Sigmoid colon (tissue), 7 donors: Measurements from ENCODE around the gene FYN. TPM values are rescaled to one million over a fixed set of nuclear protein-coding genes. Genes with fewer than 3 reads are reported as not detected.

ENCODE experiments used
- DNase-seq: peaks from one replicate; pipeline ENCODE4 v3.0.0-alpha.2; 2019
- H3K27ac ChIP-seq, 4 donors: fragments of 200-600 bp; sonication (generic); one replicate each; pipeline ENCODE4 v1.5.1; 2016 to 2019; ENCODE audit warnings: mild to moderate bottlenecking in 1 of 4
- H3K27me3 ChIP-seq, 3 donors: fragments of 200-600 bp; sonication (generic); one replicate each; pipeline ENCODE4 v1.5.1; 2019; ENCODE audit warnings: mild to moderate bottlenecking in 1 of 3
- H3K36me3 ChIP-seq, 4 donors: fragments of 200-600 bp; sonication (generic); one replicate each; pipeline ENCODE4 v1.5.1; 2016 to 2019
- H3K4me1 ChIP-seq, 4 donors: fragments of 200-600 bp; sonication (generic); one replicate each; pipeline ENCODE4 v1.5.1; 2017 to 2019
- H3K4me3 ChIP-seq, 4 donors: fragments of 200-600 bp; sonication (generic); one replicate each; pipeline ENCODE4 v1.5.1; 2017 to 2019; ENCODE audit warnings: mild to moderate bottlenecking in 2 of 4, moderate library complexity in 1 of 4
- H3K9me3 ChIP-seq, 4 donors: fragments of 200-600 bp in 3 of 4; sonication (generic) in 3 of 4; one replicate each; pipeline versions ENCODE4 v1.5.1 to v1.6.1; 2013 to 2019
- CTCF ChIP-seq, 4 experiments: fragments of 450-650 bp in 3 of 4; fragments of 200-600 bp in 1 of 4; IDR thresholded peaks; one replicate each; pipeline ENCODE4 v1.5.1; 2016 to 2019; ENCODE audit warnings: antibody characterized with exemption in 4 of 4, mild to moderate bottlenecking in 3 of 4, moderate library complexity in 2 of 4
- EP300 ChIP-seq, 4 donors: sonication (generic); formaldehyde crosslinking; IDR thresholded peaks; one replicate each; pipeline ENCODE4 v1.6.1; 2017; ENCODE audit warnings: antibody characterized with exemption in 4 of 4
- POLR2A ChIP-seq, 2 donors: fragments of 450-650 bp; IDR thresholded peaks; one replicate each; pipeline ENCODE4 v1.6.1; 2016; ENCODE audit warnings: antibody characterized with exemption in 2 of 2, mild to moderate bottlenecking in 2 of 2, moderate library complexity in 2 of 2
- POLR2AphosphoS5 ChIP-seq, 4 donors: sonication (generic); formaldehyde crosslinking; IDR thresholded peaks; one replicate each; pipeline ENCODE4 v1.6.1; 2017; ENCODE audit warnings: antibody characterized with exemption in 4 of 4
- WGBS, 2 donors: extraction: QIAGEN DNeasy Blood & Tissue Kit; methylation state at CpG; one replicate each; pipeline ENCODE4 v1.1.7; 2013; 5-methylcytosine and 5-hydroxymethylcytosine counted together
- intact Hi-C: fragments of 100-400 bp; cut with DNase I; formaldehyde crosslinking; loops from one replicate; pipeline ENCODE4 v1.15.1; 2023
- polyA plus RNA-seq, 3 donors: library from polyadenylated mRNA; stranded (reverse); fragments of 200-250 nt; gene quantifications; one replicate each; pipeline ENCODE4 v1.2.3, GENCODE V29; 2013
- total RNA-seq, 4 donors: library from RNA; depleted of rRNA; stranded (reverse); fragments of >200 nt; gene quantifications; one replicate each; pipeline ENCODE4 v1.1.0, GENCODE V29; 2016
- donor health status: healthy with polysubstance abuse.
- donor health status: Bipolar disorder and iron deficiency.
- donor health status: healthy.

Gene FYN
- total and polyA plus RNA-seq, 7 donors: 2.3 to 81.4 (median 56.9) TPM

- Histone ChIP-seq H3K4me1 (peaks cover 0 to 19% (median 7%) of the 10 kb centered on the region in 4 donors), H3K27ac (no peak overlapping the region), H3K36me3 (no peaks in the 10 kb centered on the region), H3K9me3 (no peaks in the 10 kb centered on the region), H3K27me3 (no peaks in the 10 kb centered on the region), H3K4me3 (no peak overlapping the region)
- 21 to 49% methylated on average over 2 of the region's 2 CpGs for WGBS, 2 donors
- intact Hi-C loops: no loop called here
- TF ChIP-seq POLR2AphosphoS5 (IDR thresholded peaks at IDR 0.05) (no peak), POLR2A (IDR thresholded peaks at IDR 0.05) (no peak), CTCF (IDR thresholded peaks at IDR 0.05) (no peak), EP300 (IDR thresholded peaks at IDR 0.05) (no peak)
- DNase-seq: no peak
Measured at GRCh38 chr6:111653979-111654378, 219.3 kb downstream of the FYN start.

GRCh38 chr6:111653434-111653833, 219.8 kb downstream of the FYN start:
- TF ChIP-seq EP300 (IDR thresholded peaks at IDR 0.05): no peak
- no peak for TF ChIP-seq CTCF (IDR thresholded peaks at IDR 0.05)
- TF ChIP-seq POLR2AphosphoS5 (IDR thresholded peaks at IDR 0.05): no peak
- no peak for TF ChIP-seq POLR2A (IDR thresholded peaks at IDR 0.05)

GRCh38 chr6:111652156-111652555, 221.1 kb downstream of the FYN start:
- 86 to 89% methylated on average over 5 of the region's 5 CpGs for whole genome bisulfite sequencing, 2 donors
- no peak overlapping the region for H3K27ac ChIP-seq
- DNase-seq: no peak

More at GRCh38 chr6:111653434-111653833, 219.8 kb downstream of the FYN start:
- Histone ChIP-seq H3K4me1 (peaks cover 0 to 14% (median 3%) of the 10 kb centered on the region in 4 donors), H3K27me3 (no peaks in the 10 kb centered on the region), H3K27ac (no peak overlapping the region), H3K9me3 (no peaks in the 10 kb centered on the region), H3K36me3 (no peaks in the 10 kb centered on the region), H3K4me3 (no peak overlapping the region)
- 90 to 91% methylated on average over 1 of the region's 1 CpG for WGBS, 2 donors
- intact Hi-C loops: no loop called here
- no peak for DNase-seq

GRCh38 chr6:111651185-111652034, 221.8 kb downstream of the FYN start:
- DNase-seq: no peak
- H3K27me3 ChIP-seq: no peaks in the 10 kb centered on the region
- H3K27ac ChIP-seq: no peak overlapping the region
- no peak overlapping the region for H3K4me3 ChIP-seq
- no peaks in the 10 kb centered on the region for H3K9me3 ChIP-seq
- H3K36me3 ChIP-seq: no peaks in the 10 kb centered on the region
- no peak for TF ChIP-seq CTCF (IDR thresholded peaks at IDR 0.05)
- no peak for TF ChIP-seq EP300 (IDR thresholded peaks at IDR 0.05)
- TF ChIP-seq POLR2AphosphoS5 (IDR thresholded peaks at IDR 0.05): no peak
- no peak for TF ChIP-seq POLR2A (IDR thresholded peaks at IDR 0.05)
- intact Hi-C loops: no loop called here
- peaks cover 0 to 9% (median 7%) of the 10 kb centered on the region in 4 donors for H3K4me1 ChIP-seq
- 85 to 91% methylated on average over 13 of the region's 13 CpGs for WGBS, 2 donors

More at GRCh38 chr6:111652156-111652555, 221.1 kb downstream of the FYN start:
- no peaks in the 10 kb centered on the region for H3K27me3 ChIP-seq
- peaks cover 0 to 5% (median 2%) of the 10 kb centered on the region in 4 donors for H3K4me1 ChIP-seq
- H3K36me3 ChIP-seq: no peaks in the 10 kb centered on the region
- H3K9me3 ChIP-seq: no peaks in the 10 kb centered on the region
- H3K4me3 ChIP-seq: no peak overlapping the region
- intact Hi-C loops: no loop called here
- TF ChIP-seq EP300 (IDR thresholded peaks at IDR 0.05) (no peak), POLR2AphosphoS5 (IDR thresholded peaks at IDR 0.05) (no peak), POLR2A (IDR thresholded peaks at IDR 0.05) (no peak), CTCF (IDR thresholded peaks at IDR 0.05) (no peak)
